HepG2 (cell line): ENCODE results near the gene HYI. TPM values are rescaled to one million over a fixed set of nuclear protein-coding genes. Genes with fewer than 3 reads are reported as not detected.

Experiments
- ATAC-seq: fragments of 200-7000 bp; cut with Tn5 transposase; 3 replicates; pipeline ENCODE4 v1.9.1; 2020; ENCODE audit warnings: mild to moderate bottlenecking, moderate library complexity
- BruUV-seq: library from RNA; stranded (reverse); fragments of 400-500 nt; replicated peaks from 2 replicates; lab custom pipeline; 2021; lab: Mats Ljungman, UMichigan
- CTCF ChIA-PET: fragments of 300-600 bp; formaldehyde crosslinking; extraction: SDS; loops from one replicate; lab custom pipeline; 2021; ENCODE audit warnings: low total read pairs, inconsistent platforms, low intra/inter-chr PET ratio; lab: Yijun Ruan, JAX
- POLR2A ChIA-PET: fragments of 350-600 bp; sonication (Branson Sonifier 250); formaldehyde crosslinking; loops from one replicate; lab custom pipeline; 2020; ENCODE audit warnings: antibody characterized with exemption, inconsistent platforms; lab: Yijun Ruan, JAX
- DNase-seq: peaks from one replicate; pipeline ENCODE4 v3.0.0-alpha.2; 2015; ENCODE audit warnings: low spot score
- FAIRE-seq: peaks from 3 replicates; lab custom pipeline; 2011; peaks lifted over from hg19 to GRCh38; lab: Jason Lieb, UNC
- H2AFZ ChIP-seq: one replicate; pipeline ENCODE4 v1.6.1; 2011; ENCODE audit warnings: low read length, inconsistent platforms
- H3K27ac ChIP-seq: fragments of 300-600 bp; 3 replicates; pipeline ENCODE4 v1.8.0; 2011; ENCODE audit warnings: mixed run types, mild to moderate bottlenecking, mixed read lengths, low read length, inconsistent platforms; ENCODE audit not compliant: insufficient read depth; ENCODE audit errors: extremely low read length
- H3K27me3 ChIP-seq, 2 experiments: fragments of 200-600 bp in 1 of 2; 2 replicates in 1 of 2; 3 replicates in 1 of 2; pipeline versions ENCODE4 v1.6.0 to v1.8.0; 2011; ENCODE audit warnings: low read length in 2 of 2, mild to moderate bottlenecking in 2 of 2, moderate library complexity in 2 of 2, inconsistent platforms in 1 of 2; ENCODE audit not compliant: insufficient read depth in 2 of 2, control insufficient read depth in 1 of 2
- H3K36me3 ChIP-seq, 2 experiments: fragments of 200-600 bp in 1 of 2; replicated peaks in 1 of 2; 2 replicates in 1 of 2; 3 replicates in 1 of 2; pipeline versions ENCODE4 v1.5.1 to v1.8.0; 2011; ENCODE audit warnings: low read length in 2 of 2, inconsistent platforms in 1 of 2; ENCODE audit not compliant: insufficient read depth in 2 of 2, control insufficient read depth in 1 of 2
- H3K4me1 ChIP-seq: 2 replicates; pipeline ENCODE4 v1.5.1; 2012; ENCODE audit warnings: low read length, inconsistent platforms; ENCODE audit not compliant: insufficient read depth
- H3K4me2 ChIP-seq: 2 replicates; pipeline ENCODE4 v1.6.0; 2011; ENCODE audit warnings: low read depth, low read length, inconsistent platforms
- H3K4me3 ChIP-seq, 3 experiments: fragments of 200-600 bp in 1 of 3; sonication (generic), shearing (Covaris generic) in 1 of 3; replicated peaks in 1 of 3; 2 replicates each; pipeline ENCODE4 v1.5.1; 2011 to 2016; ENCODE audit warnings: low read length in 3 of 3, inconsistent platforms in 2 of 3, low read depth in 2 of 3, mild to moderate bottlenecking in 2 of 3, control low read depth in 1 of 3, mixed read lengths in 1 of 3; ENCODE audit not compliant: insufficient read depth in 1 of 3
- H3K79me2 ChIP-seq: one replicate; pipeline ENCODE4 v1.6.1; 2011; ENCODE audit warnings: low read length, inconsistent platforms; ENCODE audit not compliant: insufficient read depth
- H3K9ac ChIP-seq: 2 replicates; pipeline ENCODE4 v1.6.0; 2011; ENCODE audit warnings: mild to moderate bottlenecking, low read depth, low read length, inconsistent platforms; ENCODE audit not compliant: insufficient read depth
- H3K9me3 ChIP-seq: 2 replicates; pipeline ENCODE4 v1.5.1; 2012; ENCODE audit warnings: mild to moderate bottlenecking, low read length
- H4K20me1 ChIP-seq: 2 replicates; pipeline ENCODE4 v1.6.0; 2011; ENCODE audit warnings: inconsistent platforms, mild to moderate bottlenecking, low read length, moderate library complexity; ENCODE audit not compliant: insufficient read depth
- DDIT3 ChIP-seq: sonication (generic); formaldehyde crosslinking; IDR thresholded peaks from 2 replicates; pipeline ENCODE4 v1.4.0; 2020; ENCODE audit warnings: mild to moderate bottlenecking, missing genetic modification reagents
- DPF2 ChIP-seq: sonication (generic); formaldehyde crosslinking; IDR thresholded peaks from 2 replicates; pipeline ENCODE4 v1.4.0; 2020; ENCODE audit warnings: mild to moderate bottlenecking, low read depth, missing genetic modification reagents, borderline replicate concordance
- FOSL2 ChIP-seq: sonication (generic); formaldehyde crosslinking; IDR thresholded peaks from 2 replicates; pipeline ENCODE4 v1.4.0; 2020; ENCODE audit warnings: missing genetic modification reagents
- HDAC1 ChIP-seq: sonication (generic); formaldehyde crosslinking; IDR thresholded peaks from 2 replicates; pipeline ENCODE4 v1.5.1; 2020; ENCODE audit warnings: mild to moderate bottlenecking, missing genetic modification reagents
- HOXA7 ChIP-seq: sonication (generic); formaldehyde crosslinking; IDR thresholded peaks from 2 replicates; pipeline ENCODE4 v1.8.1; 2022; ENCODE audit warnings: mild to moderate bottlenecking, missing genetic modification reagents, moderate library complexity
- NFE2L1 ChIP-seq: sonication (generic); formaldehyde crosslinking; IDR thresholded peaks from 2 replicates; pipeline ENCODE4 v1.4.0; 2020; ENCODE audit warnings: missing genetic modification reagents, mild to moderate bottlenecking, borderline replicate concordance
- NFYC ChIP-seq: IDR thresholded peaks from 2 replicates; pipeline ENCODE4 v1.6.1; 2016; ENCODE audit warnings: missing genetic modification reagents, missing compliant biosample characterization
- PCBP1 ChIP-seq: fragments of 200-400 bp; formaldehyde crosslinking; IDR thresholded peaks from 2 replicates; pipeline ENCODE4 v1.6.1; 2017; ENCODE audit warnings: mild to moderate bottlenecking, low read depth, low read length, borderline replicate concordance
- SNRNP70 ChIP-seq: fragments of 200-400 bp; formaldehyde crosslinking; IDR thresholded peaks from 2 replicates; pipeline ENCODE4 v1.6.1; 2017; ENCODE audit warnings: mild to moderate bottlenecking, low read depth, low read length, moderate library complexity
- THRA ChIP-seq: sonication (generic); formaldehyde crosslinking; IDR thresholded peaks from 2 replicates; pipeline ENCODE4 v1.4.0; 2020; ENCODE audit warnings: missing genetic modification reagents, borderline replicate concordance
- ZEB1 ChIP-seq: IDR thresholded peaks from 2 replicates; pipeline ENCODE4 v1.6.1; 2012; ENCODE audit warnings: mild to moderate bottlenecking, low read depth, inconsistent platforms; ENCODE audit not compliant: insufficient replicate concordance
- ZMYM2 ChIP-seq: sonication (generic); formaldehyde crosslinking; IDR thresholded peaks from 2 replicates; pipeline ENCODE4 v1.8.0; 2022; ENCODE audit warnings: mild to moderate bottlenecking, missing genetic modification reagents
- ZNF234 ChIP-seq: sonication (generic); formaldehyde crosslinking; conservative IDR thresholded peaks from 2 replicates; pipeline ENCODE4 v1.5.1; 2020; ENCODE audit warnings: mild to moderate bottlenecking, missing genetic modification reagents
- ZNF724P ChIP-seq: sonication (generic); formaldehyde crosslinking; IDR thresholded peaks from 2 replicates; pipeline ENCODE4 v1.8.0; 2022; ENCODE audit warnings: missing genetic modification reagents, borderline replicate concordance
- ZNF737 ChIP-seq: sonication (generic); formaldehyde crosslinking; IDR thresholded peaks from 2 replicates; pipeline ENCODE4 v1.5.0; 2020; ENCODE audit warnings: missing genetic modification reagents, mild to moderate bottlenecking, borderline replicate concordance
- ZNF768 ChIP-seq: sonication (generic); formaldehyde crosslinking; IDR thresholded peaks from 2 replicates; pipeline ENCODE4 v1.4.0; 2020; ENCODE audit warnings: missing genetic modification reagents
- WGBS: methylation state at CpG from one replicate; pipeline ENCODE4 v1.1.6; 2017; ENCODE audit warnings: low lambda C conversion rate; 5-methylcytosine and 5-hydroxymethylcytosine counted together
- in situ Hi-C: cut with HindIII; loops from 2 replicates; pipeline ENCODE4 v1.10.0; 2017; ENCODE audit warnings: low pct_unique_long_range_greater_than_20kb; ENCODE audit not compliant: extremely low pct_ligation_motif_present
- intact Hi-C: fragments of 100-400 bp; cut with micrococcal nuclease; formaldehyde crosslinking; loops from one replicate; pipeline ENCODE4 v1.10.0; 2022; ENCODE audit not compliant: unreplicated experiment
- polyA plus RNA-seq, 8 experiments: library from polyadenylated mRNA; depleted of rRNA in 3 of 8; stranded (reverse) in 7 of 8; unstranded in 1 of 8; fragments of >200 nt; fragmentation: Illumina TruSeq in 4 of 8; extraction: Trizol in 4 of 8; gene quantifications; 2 replicates each; pipeline versions ENCODE4 v1.2.1 to v1.2.3, GENCODE V29; 2011 to 2016; ENCODE audit warnings: low read depth in 4 of 8, missing spikeins in 1 of 8, mixed read lengths in 1 of 8; ENCODE audit not compliant: insufficient read depth in 1 of 8
- total RNA-seq, 5 experiments: library from RNA; depleted of rRNA; stranded (reverse); fragments of >200 nt; fragmentation: Illumina TruSeq; extraction: Trizol; gene quantifications; 2 replicates each; pipeline ENCODE4 v1.2.3, GENCODE V29; 2016; ENCODE audit warnings: low read depth in 1 of 5
- TF ChIP-seq, protein P1 (sequence below): sonication (generic); formaldehyde crosslinking; IDR thresholded peaks from 2 replicates; pipeline ENCODE4 v1.5.0; 2020; ENCODE audit warnings: mild to moderate bottlenecking, low read depth, missing genetic modification reagents, borderline replicate concordance
- TF ChIP-seq, protein P2 (sequence below): sonication (generic); formaldehyde crosslinking; IDR thresholded peaks from 2 replicates; pipeline ENCODE4 v1.4.0; 2020; ENCODE audit warnings: missing genetic modification reagents, borderline replicate concordance
- TF ChIP-seq, protein P3 (sequence below): sonication (generic); formaldehyde crosslinking; IDR thresholded peaks from 2 replicates; pipeline ENCODE4 v1.8.1; 2023; ENCODE audit warnings: missing genetic modification reagents, mild to moderate bottlenecking, borderline replicate concordance

Gene HYI
- total and polyA plus RNA-seq, 2 of the 13 experiments (the other 11 are each of a cell fraction or from before 2014, with no cell fraction given), result not detected

GRCh38 chr1:43436371-43436770 lies 17.4 kb downstream of the HYI start:
- Histone ChIP-seq H2AFZ (no peak overlapping the region), H3K4me1 (no peaks in the 10 kb centered on the region), H3K27me3 (no peaks in the 10 kb centered on the region), H4K20me1 (no peaks in the 10 kb centered on the region), H3K4me3 (no peak overlapping the region), H3K9me3 (no peaks in the 10 kb centered on the region), H3K79me2 (no peaks in the 10 kb centered on the region), H3K27ac (no peak overlapping the region), H3K36me3 (peaks cover 13 to 38% of the 10 kb centered on the region in 2 experiments; a peak in 4 of 5 replicates), H3K9ac (no peak overlapping the region), H3K4me2 (no peak overlapping the region)
- intact Hi-C loops (no loop called here), in situ Hi-C loops (no loop called here)
- 93% methylated on average over 3 of the region's 3 CpGs for WGBS
- DNase-seq (no peak), FAIRE-seq (no peak), ATAC-seq (no peak)
- CTCF ChIA-PET, result no interaction called here
- POLR2A ChIA-PET, result no interaction called here
- no TSS peak for BruUV-seq
- TF ChIP-seq ZNF737 (CRISPR knock-in tag) (no peak), ZEB1 (no peak), NFYC (no peak), DPF2 (CRISPR knock-in tag) (no peak), ZNF724P (no peak), THRA (CRISPR knock-in tag) (no peak), PCBP1 (no peak), DDIT3 (CRISPR knock-in tag) (no peak), HOXA7 (no peak), ZNF234 (CRISPR knock-in tag) (no peak), ZMYM2 (no peak), NFE2L1 (CRISPR knock-in tag) (no peak), HDAC1 (no peak), ZNF768 (CRISPR knock-in tag) (no peak), FOSL2 (CRISPR knock-in tag) (no peak), SNRNP70 (no peak)
- TF ChIP-seq, protein P1, sequence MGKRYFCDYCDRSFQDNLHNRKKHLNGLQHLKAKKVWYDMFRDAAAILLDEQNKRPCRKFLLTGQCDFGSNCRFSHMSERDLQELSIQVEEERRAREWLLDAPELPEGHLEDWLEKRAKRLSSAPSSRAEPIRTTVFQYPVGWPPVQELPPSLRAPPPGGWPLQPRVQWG, result no peak
- TF ChIP-seq, protein P2, sequence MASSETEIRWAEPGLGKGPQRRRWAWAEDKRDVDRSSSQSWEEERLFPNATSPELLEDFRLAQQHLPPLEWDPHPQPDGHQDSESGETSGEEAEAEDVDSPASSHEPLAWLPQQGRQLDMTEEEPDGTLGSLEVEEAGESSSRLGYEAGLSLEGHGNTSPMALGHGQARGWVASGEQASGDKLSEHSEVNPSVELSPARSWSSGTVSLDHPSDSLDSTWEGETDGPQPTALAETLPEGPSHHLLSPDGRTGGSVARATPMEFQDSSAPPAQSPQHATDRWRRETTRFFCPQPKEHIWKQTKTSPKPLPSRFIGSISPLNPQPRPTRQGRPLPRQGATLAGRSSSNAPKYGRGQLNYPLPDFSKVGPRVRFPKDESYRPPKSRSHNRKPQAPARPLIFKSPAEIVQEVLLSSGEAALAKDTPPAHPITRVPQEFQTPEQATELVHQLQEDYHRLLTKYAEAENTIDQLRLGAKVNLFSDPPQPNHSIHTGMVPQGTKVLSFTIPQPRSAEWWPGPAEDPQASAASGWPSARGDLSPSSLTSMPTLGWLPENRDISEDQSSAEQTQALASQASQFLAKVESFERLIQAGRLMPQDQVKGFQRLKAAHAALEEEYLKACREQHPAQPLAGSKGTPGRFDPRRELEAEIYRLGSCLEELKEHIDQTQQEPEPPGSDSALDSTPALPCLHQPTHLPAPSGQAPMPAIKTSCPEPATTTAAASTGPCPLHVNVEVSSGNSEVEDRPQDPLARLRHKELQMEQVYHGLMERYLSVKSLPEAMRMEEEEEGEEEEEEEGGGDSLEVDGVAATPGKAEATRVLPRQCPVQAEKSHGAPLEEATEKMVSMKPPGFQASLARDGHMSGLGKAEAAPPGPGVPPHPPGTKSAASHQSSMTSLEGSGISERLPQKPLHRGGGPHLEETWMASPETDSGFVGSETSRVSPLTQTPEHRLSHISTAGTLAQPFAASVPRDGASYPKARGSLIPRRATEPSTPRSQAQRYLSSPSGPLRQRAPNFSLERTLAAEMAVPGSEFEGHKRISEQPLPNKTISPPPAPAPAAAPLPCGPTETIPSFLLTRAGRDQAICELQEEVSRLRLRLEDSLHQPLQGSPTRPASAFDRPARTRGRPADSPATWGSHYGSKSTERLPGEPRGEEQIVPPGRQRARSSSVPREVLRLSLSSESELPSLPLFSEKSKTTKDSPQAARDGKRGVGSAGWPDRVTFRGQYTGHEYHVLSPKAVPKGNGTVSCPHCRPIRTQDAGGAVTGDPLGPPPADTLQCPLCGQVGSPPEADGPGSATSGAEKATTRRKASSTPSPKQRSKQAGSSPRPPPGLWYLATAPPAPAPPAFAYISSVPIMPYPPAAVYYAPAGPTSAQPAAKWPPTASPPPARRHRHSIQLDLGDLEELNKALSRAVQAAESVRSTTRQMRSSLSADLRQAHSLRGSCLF (CRISPR knock-in tag), result no peak
- TF ChIP-seq, protein P3, sequence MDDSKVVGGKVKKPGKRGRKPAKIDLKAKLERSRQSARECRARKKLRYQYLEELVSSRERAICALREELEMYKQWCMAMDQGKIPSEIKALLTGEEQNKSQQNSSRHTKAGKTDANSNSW (CRISPR knock-in tag), result no peak
